IPS-11a (cell line): Measurements from ENCODE around the gene PSMG3.

Source experiments
- H3K4me3 ChIP-seq: one replicate; pipeline ENCODE4 v1.5.1; 2013; ENCODE audit warnings: low read depth, low read length, control low read depth

Gene PSMG3

DNA sequence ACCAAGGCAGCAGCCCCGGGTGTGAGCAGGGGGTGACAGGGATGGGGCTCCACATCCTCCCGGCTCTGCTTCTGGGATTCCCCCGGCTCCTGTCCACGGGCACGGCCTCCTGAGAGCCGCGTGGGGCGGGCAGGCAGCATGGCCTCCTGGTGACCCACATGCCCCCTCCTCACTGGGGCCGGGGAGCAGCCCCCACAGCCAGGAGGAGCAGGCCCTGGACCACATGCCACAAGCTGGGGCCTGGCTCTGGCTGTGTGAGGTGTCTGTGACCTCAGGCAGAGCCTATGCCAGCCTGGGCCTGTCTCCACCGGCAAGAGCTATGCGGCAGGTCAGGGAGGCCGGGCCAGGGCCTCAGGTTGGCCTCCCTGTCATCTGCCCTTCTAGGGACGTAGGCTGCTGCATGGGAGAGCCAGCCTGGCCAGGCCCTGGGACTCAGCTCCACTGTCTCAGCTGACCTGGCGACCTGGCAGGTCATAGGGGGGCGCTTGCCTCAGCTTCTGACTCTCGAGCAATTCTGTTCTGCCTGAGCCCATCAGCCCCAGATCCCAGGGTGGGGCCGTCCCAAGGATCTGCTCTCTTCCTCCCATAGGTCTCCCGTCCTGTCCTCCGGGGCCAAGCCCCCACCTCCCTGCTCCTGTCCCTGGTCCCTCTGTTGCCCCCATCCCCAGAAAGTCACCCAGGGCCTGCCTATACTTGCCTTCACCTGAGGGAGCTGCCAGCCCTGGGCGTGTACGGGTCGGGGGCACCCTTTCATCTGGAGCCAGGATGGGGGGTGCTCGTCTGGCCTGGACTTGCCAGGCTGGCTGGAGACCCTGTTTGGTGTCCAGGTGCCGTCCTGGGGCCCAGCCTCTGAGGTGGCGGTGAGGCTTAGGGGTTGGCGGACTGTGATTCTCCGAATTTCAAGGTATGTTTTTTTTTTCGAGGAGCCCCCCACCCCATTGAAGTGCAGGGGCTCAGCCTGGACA is 9.9 kb downstream of the PSMG3 start:
- no peak overlapping the region for H3K4me3 ChIP-seq

DNA sequence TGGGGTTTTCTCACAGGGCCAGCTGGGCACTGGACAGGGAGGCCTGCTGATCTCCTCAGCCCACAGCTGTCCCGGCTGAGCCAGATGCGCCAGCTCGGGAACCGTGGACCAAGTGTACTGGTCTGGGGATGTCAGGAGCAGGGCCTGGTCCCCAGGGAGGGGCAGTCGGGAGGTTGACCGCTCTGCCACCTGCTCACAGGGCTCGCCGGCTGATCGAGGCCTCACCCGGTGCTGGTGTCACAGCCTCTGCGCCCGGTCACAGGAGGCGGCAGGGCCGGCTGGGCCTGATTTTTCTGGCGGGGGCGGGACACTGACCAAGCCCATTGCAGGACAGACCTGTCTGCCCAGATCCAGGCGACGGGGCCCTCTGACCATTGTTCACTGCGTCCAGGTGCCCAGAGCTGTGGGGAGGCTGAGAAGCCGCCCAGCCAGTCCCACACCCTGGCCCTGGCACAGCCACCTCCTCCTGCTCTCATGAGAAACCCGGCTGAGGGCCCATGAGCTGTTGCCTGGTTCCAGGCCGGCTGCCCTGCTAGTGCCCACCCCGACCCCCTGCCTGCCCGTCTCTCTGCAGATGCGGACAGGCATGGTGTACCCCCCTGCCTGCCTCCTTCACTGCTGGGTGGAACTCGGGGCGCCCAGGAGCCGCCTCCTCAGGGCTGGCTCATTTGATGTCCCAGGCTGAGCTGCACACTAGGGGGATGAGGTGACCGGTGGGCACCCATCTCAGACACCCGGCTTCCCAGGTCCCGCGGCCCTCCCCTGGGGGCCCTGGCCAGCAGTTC is 10.8 kb downstream of the PSMG3 start:
- no peak overlapping the region for H3K4me3 ChIP-seq

DNA sequence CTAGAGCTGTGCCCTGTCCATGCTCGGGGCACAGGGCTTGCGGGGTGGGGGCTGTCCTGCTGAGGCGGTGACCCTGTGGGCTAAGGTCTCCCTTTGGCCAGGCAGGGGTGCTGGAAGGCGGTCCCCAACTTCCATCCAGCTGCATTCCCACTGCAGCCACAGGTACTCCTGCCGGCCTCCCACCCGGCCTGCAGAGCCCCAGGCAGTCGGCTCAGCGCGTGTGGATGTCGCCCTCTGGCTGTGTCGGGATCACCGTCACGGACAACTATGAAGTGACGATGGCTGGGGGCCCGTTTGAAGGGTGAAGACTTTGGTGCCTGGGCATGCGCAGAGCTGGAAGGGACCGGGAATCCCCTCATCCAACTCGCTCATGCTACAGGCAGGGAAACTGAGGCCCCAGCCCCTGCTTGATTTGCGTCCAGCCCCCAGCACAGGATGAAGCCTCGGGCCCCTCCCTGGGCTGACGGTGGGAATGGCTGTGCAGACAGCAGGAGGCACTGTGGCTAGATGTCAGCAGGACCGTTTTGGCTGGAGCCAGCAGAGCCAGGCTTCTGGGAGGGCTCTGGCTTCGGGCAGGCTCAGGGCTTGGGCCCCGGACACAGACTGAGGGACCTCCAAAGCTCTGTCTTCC is 11.5 kb downstream of the PSMG3 start:
- H3K4me3 ChIP-seq: no peak overlapping the region

DNA sequence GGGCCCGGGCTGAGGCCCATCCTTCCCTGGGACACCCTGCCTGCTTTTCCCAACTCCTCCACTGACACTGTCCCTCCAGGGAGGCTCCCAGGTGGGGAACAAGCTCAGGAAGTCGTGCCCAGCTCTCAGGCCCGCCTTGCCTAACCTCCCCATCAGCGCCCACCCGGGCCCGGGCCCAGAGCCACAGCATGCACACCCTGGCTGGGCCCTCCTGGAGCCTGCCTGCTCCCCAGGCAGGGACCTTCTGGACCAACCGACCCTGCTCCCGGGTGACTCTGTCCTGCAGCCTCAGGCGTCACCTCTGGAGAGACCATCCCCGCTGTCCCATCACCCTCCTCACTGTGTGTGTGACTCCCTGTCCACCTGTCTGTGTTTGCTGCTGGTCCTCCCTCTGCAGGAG is 12.1 kb downstream of the PSMG3 start:
- H3K4me3 ChIP-seq: no peak overlapping the region

DNA sequence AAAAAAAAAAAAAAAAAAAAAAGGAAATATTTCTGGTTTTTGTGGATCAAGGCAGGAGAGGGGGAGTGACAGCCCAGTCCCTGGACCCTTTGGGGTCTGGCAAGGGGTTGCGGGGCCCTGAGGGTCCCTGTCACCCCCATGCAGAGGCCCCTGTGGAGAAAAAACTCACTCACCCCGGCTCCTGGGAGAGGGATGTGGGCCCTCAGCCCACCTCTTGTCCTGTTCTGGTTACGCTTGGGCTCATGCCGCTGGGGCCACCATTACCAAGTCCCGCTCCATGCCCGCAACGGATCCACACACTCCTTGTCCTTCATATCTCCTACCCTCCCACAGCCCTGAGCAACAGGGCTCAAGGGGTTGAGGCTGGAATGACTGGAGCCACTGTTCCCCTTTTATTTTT is 12.8 kb downstream of the PSMG3 start:
- no peak overlapping the region for H3K4me3 ChIP-seq

DNA sequence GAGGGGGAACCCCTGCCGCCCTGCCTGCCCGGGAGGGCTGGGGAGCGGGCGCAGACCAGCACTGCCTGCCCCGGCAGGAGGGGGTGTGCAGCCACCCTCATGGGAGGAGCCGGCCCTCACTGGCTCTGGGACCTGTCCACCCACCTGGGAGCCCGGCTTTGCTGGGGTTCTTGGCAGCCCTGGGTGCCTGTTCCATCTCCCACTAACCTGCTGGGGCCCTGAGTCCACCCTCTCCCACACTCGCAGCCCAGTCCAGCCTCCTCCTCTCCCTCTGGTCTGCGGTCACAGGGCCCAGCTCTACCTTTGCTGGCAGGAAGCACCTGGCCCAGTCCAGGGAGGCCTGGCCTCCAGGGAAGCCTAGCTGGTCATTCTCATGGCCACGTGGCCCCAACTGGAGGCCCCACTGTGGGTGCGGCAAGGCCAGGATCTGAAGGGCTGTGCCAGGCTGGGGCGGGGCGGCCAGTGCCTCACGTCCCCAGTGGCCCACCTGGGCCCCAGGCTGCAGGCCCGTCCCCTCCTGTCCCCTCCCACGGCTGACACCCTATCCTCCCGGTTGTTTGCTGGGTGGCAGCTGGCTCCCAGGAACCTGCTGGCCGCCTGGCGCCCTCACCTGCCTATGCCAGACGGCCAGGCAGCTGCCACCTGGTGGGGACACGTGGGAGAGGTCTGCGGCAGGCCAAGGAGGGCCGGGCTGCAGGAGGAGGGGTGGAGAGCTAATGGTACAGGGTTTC is 13.9 kb downstream of the PSMG3 start, which contains the start of gene TMEM184A:
TSS of gene TMEM184A (minus strand) at position 393 of the 731 bp plus-strand sequence. CDS start 721 bp downstream, outside the sequence.
- H3K4me3 ChIP-seq: no peak within 1 kb of the TSS

DNA sequence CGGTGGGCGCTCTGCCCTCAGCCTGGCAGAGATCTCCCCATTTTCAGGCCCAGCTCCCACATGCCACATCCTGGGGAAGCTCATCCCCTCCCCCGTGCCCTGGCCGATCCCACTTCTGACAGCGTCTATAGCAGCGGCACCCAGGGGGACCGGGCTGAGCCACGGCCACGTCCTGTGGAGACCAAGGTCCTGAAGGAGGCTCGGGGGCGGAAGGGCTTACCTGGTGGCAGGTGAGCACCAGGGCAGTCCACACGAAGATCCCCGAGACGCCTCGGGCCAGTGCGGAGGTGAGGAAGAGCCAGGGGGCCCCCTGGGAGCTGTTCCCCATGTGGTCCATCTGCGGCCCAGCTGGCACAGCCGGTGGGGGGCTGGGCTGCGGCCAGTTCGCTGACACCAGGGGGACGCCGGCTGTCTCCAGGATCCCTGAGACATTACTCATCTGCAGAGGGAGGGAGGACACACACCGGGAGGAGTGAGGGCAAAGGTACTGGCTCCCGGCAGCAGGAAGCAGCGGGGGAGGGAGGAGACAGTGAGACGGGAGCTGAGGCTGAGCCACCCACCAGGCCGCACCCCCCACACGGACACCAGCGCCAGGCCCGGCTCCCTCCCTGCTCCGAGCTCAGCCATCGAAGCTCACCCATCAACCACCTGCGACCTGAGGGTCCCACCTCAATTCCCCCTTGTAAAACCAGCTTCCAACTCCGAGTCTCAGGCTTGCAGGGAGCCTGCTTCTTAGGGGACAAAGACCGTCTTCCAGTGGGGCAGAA is 14.6 kb downstream of the PSMG3 start:
- H3K4me3 ChIP-seq: no peak overlapping the region

DNA sequence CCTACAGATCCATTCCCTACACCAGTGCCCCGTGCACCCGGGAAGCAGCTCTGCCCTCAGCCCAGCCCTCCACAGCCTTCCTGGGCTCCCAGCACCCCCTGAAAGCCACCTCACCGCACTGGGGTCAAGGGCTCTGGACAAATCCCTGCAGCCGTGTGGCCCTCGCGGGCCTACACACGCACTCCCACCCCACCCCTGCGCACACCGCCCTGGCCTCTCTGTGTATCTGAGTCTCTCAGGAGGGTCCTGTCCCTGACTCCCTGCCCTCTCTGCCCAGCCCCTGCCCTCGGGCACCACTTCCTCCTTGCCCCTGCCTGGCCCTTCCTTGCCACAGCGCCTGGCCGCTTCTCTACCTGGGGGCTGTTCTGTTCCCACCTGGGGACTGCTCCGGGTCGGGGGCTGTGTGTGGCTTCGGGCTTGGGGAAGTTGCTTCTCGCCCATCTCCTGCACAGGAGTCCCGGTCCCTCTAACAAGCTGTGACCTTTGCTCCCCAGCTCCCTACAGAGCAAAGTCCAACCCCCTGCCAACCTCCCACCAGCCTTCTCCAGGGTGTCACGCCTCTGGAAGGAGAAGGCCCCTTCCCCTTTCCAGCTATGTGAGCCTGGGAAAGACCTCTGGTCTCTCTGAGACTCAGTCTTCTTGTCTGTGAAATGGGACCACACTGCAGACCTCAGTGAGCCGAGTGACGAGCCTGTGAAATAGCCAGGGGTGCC is 15.3 kb downstream of the PSMG3 start:
- no peak overlapping the region for H3K4me3 ChIP-seq

DNA sequence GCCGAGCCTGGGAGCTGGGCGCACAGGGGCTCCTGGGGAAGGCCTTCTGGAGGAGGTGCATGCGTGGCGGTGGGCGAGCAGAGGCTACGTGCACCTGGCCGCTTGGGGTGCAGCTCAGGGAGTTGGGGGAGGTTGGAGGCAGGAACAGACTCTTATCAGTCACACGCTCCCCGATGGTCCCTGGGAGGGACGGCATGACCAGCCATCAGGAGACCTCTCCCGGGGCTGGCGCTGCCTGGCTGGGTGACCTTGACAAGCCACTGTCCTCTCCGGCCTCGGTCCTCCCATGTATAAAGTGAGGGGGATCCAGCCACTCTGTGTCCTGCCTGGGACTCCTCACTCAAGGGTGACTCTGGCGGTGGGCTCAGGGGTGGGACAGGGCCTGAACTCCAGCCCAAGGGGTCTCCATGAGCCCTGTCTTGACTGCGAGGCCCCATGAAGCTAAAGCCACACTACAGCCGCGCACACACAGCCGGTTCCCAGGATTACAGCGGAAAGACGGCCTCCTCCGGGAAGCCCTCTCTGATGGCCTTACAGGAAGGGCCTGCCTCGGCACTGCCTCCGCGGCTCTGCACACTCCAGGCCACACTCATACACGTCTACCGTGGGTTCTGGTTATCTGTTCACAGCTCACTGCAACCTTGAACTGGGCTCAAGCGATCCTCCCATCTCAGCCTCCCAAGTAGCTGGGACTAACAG is 16.2 kb downstream of the PSMG3 start:
- no peak overlapping the region for H3K4me3 ChIP-seq

DNA sequence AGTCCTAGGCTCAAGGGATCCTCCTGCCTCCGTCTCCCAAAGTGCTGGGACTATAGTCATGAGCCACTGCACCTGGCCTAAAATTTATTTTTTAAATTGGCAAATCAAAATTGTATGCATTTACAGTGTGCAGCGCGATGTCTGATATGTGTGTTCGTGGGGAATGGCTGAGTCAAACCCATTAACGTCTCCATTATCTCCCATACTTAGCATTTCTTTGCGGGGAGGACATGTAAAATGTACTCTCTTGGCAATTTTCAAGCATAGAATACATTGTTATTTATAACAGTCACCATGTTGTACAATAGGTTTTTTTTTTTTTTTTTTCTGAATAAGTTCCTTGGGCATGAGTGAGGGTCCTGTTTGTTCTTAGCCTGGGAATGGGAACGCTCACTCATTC is 17.6 kb downstream of the PSMG3 start:
- H3K4me3 ChIP-seq: no peak overlapping the region

DNA sequence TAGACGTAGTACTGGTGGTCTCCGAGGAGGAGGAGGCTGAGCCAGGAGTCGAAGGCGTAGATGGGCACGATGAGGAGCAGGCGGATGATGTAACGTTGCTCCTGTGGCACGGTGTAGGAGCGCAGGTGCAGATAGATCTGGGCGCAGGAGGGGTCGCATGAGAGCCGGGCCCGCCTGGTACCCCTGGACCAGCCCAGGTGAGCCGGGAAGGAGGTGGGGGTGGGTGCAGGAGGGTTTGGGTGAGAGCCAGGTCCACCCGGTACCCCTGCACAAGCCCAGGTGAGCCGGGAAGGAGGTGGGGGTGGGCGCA is 19.0 kb downstream of the PSMG3 start:
- no peak overlapping the region for H3K4me3 ChIP-seq

DNA sequence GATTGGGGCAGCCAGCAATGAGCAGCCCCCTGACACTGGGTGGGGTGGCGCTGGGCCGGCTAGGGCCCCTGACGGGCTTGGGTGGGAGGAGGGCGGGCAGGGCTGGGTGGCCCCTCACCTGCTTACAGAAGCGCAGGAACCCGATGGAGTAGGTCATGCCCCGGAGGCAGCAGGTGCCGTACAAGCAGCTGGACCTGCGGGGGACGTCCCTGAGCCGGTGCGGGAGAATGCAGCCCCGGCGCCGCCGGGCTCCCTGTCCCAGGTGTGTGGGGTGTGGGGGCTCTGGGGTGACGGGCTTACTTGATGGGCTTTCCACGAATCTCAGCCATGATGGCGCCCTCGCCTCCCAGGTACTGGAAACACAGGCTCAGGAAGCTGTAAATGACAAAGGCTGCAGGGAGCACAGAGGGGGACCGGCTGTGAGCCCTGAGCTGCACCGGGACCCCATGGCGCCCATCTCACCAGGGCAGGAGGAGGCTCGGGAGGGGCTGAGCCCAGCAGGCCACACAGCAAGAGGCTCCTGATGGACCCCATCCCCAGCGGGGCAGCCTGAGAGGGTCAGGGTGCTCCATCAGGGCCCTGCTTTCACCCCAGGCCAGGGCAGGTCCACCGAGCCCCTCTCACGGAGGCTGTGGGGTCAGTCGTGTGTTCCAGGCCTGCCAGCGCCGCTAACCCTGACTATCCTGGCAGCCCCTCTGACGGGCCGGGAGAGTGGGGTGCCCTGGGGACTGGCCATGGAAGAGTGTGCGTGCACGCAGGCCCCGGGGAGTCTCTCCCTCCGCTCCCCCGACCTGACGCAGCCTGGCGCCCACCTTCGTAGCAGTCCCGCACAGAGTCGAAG is 19.6 kb downstream of the PSMG3 start:
- H3K4me3 ChIP-seq: no peak overlapping the region

DNA sequence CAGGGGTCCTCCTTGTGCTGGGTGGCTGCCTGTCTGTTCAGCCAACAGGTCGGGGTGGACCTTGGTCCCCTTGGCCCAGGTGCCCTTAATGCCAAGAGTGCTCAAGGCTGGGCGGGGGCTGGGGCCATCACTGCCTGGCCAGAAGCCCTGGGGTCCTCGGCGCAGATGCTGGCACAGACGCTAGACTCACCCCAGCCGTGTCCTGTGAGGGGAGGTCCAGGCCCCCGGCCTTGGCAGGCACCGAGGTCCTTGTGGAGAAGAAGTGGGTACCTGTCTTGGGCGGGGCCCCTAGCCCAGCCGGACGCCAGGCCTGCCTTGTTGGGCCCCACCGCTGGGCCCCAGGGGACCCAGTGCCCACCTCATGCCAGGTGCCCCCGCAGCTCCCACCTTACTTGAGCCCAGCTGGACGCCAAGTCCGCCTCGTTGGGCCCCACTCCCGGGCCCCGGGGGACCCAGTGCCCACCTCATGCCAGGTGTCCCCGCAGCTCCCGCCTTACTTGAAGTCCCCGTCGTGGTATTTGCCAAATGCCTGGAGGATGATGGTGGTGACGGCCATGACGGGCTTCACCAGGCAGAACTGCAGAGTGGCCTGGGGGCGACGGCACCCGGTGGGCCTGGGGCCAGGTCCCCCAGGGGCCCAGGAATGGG is 20.4 kb downstream of the PSMG3 start:
- H3K4me3 ChIP-seq: no peak overlapping the region

DNA sequence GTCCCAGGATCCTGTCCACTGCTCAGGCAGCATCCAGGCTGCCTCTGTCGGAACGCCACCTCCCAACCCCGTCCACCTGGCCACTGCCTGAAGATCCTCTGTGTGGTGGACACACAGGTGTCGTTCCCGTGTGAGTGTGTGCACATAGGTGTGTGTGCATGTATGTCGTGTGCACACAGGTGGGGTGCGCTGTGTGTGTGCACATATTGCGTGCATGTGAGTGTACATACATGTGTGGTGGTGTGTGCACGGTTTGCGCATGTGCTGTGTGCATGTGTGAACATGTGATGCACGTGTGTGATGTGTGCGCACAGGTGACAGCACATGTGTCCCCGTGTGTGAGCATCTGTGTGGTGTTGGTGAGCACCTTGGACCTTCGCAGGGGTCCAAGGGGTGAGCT is 20.9 kb downstream of the PSMG3 start:
- H3K4me3 ChIP-seq: no peak overlapping the region

DNA sequence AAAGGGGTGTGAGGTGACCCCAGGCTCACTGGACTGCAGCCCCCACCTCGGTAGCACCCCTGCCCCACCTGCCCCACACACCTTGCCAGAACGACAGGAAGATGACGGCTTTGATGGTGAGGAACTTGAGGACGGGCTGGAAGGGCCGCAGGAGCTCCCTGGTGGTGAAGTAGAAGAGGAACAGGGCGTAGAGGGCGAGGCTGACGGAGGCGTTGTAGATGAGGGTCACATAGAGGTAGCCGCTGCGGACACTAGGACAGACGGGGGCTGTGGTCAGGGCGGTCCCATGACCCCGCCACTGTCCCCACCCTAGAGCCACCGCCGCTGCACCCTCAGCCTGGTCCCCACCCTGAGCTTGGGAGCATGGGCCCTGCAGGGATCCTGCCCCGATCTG is 21.4 kb downstream of the PSMG3 start:
- no peak overlapping the region for H3K4me3 ChIP-seq

DNA sequence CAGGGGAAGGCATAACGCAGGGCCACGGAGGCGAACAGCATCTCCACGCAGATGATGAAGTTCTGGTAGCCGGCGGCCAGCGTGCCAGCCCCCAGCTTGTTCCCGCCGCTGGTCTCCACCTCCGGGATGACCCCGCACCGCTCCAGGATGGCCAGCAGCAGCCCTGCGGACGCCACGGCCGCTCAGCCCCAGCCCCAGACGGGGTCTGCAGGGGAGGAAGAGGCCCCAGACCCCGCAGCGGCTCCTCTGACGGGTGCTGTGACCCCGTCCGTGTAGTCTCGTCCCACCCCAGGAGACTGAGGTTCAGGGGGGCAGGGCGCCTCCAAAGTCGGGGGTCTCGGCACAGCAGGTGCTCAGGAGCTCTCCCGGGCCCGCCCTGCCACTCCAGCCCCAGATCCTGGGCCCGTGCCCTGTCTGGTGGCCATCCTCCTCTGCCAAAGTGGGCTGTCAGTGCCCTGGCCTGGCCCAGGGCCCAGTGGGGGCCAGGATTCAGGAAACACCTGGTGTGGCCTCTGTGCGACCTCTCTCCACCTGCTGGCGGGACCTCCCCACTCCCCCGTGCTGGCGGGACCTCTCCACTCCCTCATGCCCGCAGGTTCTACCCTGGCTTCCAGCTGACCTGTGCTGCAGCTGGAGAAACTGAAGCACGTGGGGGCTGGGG is 21.9 kb downstream of the PSMG3 start:
- no peak overlapping the region for H3K4me3 ChIP-seq
